ENCODE data around the gene ZNF407.

ZNF407 gene

GRCh38 chr18:74626049-74626874 lies 28.6 kb downstream of the ZNF407 start:
- no peak overlapping the region for H2AFZ ChIP-seq (ENCODE audit: low read depth, low read length, severe bottlenecking)
- peaks cover 6% of the 10 kb centered on the region for H4K20me1 ChIP-seq (ENCODE audit: low read depth, low read length)
- no peaks in the 10 kb centered on the region for H3F3A ChIP-seq (ENCODE audit: insufficient read depth)
- H3K9me2 ChIP-seq (replicated peaks; ENCODE audit: insufficient read depth, low read length) = no peaks in the 10 kb centered on the region
- H3K4me3 ChIP-seq (ENCODE audit: insufficient read depth, low read length, poor library complexity, severe bottlenecking) = no peak overlapping the region
- no peaks in the 10 kb centered on the region for H3K9me3 ChIP-seq (ENCODE audit: insufficient read depth, low read length)
- no peak for TF ChIP-seq CTCF (IDR thresholded peaks at IDR 0.05; ENCODE audit: insufficient read depth, low read length, poor library complexity, severe bottlenecking)
- TF ChIP-seq EZH2phosphoT487 (conservative IDR thresholded peaks at IDR 0.05; ENCODE audit: low read length) = no peak
- no peaks in the 10 kb centered on the region for H3K27me3 ChIP-seq (ENCODE audit: low read length)
- peaks cover 46% of the 10 kb centered on the region for H3K79me2 ChIP-seq (ENCODE audit: insufficient read depth, low read length)
- no peak overlapping the region for H3K9ac ChIP-seq (ENCODE audit: low read length)
- no peak overlapping the region for H3K4me2 ChIP-seq (ENCODE audit: low read depth, low read length, poor library complexity, severe bottlenecking)
- no peaks in the 10 kb centered on the region for H3K36me3 ChIP-seq (ENCODE audit: low read length)
- H3K27ac ChIP-seq (ENCODE audit: low read depth, low read length) = no peak overlapping the region

DNA sequence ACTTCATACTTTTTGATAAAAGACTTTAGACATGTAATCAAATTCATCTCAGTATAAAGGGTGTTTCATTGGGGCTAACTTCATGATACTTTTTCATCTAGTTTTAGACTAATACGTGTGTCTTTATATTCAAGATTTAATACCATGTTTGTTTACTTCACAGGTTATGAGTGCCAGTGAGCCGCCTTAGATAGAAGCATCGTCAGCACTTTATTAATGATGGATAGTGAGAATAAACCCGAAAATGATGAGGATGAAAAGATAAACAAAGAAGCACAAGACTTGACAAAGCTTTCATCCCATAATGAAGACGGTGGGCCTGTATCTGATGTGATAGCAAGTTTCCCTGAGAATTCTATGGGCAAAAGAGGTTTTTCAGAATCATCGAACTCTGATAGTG lies 33.1 kb downstream of the ZNF407 start:
- H3F3A ChIP-seq (ENCODE audit: insufficient read depth) = no peaks in the 10 kb centered on the region
- no peaks in the 10 kb centered on the region for H3K9me2 ChIP-seq (replicated peaks; ENCODE audit: insufficient read depth, low read length)
- no peak overlapping the region for H3K9ac ChIP-seq (ENCODE audit: low read length)
- no peaks in the 10 kb centered on the region for H3K27me3 ChIP-seq (ENCODE audit: low read length)
- H3K79me2 ChIP-seq (ENCODE audit: insufficient read depth, low read length) = peaks cover 18% of the 10 kb centered on the region; the same call in 1 of the 2 replicates
- no peak overlapping the region for H2AFZ ChIP-seq (ENCODE audit: low read depth, low read length, severe bottlenecking)
- no peak overlapping the region for H3K4me3 ChIP-seq (ENCODE audit: insufficient read depth, low read length, poor library complexity, severe bottlenecking)
- TF ChIP-seq CTCF (IDR thresholded peaks at IDR 0.05; ENCODE audit: insufficient read depth, low read length, poor library complexity, severe bottlenecking) (no peak), EZH2phosphoT487 (conservative IDR thresholded peaks at IDR 0.05; ENCODE audit: low read length) (no peak)
- no peak overlapping the region for H3K4me2 ChIP-seq (ENCODE audit: low read depth, low read length, poor library complexity, severe bottlenecking)
- H3K27ac ChIP-seq (ENCODE audit: low read depth, low read length) = no peak overlapping the region
- no peaks in the 10 kb centered on the region for H3K9me3 ChIP-seq (ENCODE audit: insufficient read depth, low read length)
- H3K36me3 ChIP-seq (ENCODE audit: low read length) = 0 out of 2 replicates have a peak, but pooled peaks cover 5% of the 10 kb centered on the region
- H4K20me1 ChIP-seq (ENCODE audit: low read depth, low read length) = no peaks in the 10 kb centered on the region

DNA sequence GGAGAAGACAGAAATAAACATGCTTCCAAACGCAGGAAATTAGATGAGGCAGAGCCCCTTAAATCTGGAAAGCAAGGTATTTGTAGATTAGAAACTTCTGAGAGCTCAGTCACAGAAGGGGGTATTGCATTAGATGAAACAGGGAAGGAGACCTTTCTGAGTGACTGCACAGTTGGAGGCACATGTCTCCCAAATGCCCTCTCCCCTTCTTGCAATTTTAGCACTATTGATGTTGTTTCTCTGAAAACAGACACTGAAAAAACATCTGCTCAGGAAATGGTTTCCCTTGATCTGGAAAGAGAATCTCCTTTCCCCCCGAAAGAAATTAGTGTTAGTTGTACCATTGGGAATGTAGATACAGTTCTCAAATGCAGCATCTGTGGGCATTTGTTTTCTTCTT lies 33.5 kb downstream of the ZNF407 start:
- H3K4me2 ChIP-seq (ENCODE audit: low read depth, low read length, poor library complexity, severe bottlenecking) = no peak overlapping the region
- no peaks in the 10 kb centered on the region for H3K9me3 ChIP-seq (ENCODE audit: insufficient read depth, low read length)
- H3K4me3 ChIP-seq (ENCODE audit: insufficient read depth, low read length, poor library complexity, severe bottlenecking) = no peak overlapping the region
- H3K27ac ChIP-seq (ENCODE audit: low read depth, low read length) = no peak overlapping the region
- H4K20me1 ChIP-seq (ENCODE audit: low read depth, low read length) = no peaks in the 10 kb centered on the region
- 0 out of 2 replicates have a peak, but pooled peaks cover 5% of the 10 kb centered on the region for H3K36me3 ChIP-seq (ENCODE audit: low read length)
- peaks cover 18% of the 10 kb centered on the region; the same call in 1 of the 2 replicates for H3K79me2 ChIP-seq (ENCODE audit: insufficient read depth, low read length)
- H3K9ac ChIP-seq (ENCODE audit: low read length) = no peak overlapping the region
- no peaks in the 10 kb centered on the region for H3K27me3 ChIP-seq (ENCODE audit: low read length)
- H2AFZ ChIP-seq (ENCODE audit: low read depth, low read length, severe bottlenecking) = no peak overlapping the region
- TF ChIP-seq CTCF (IDR thresholded peaks at IDR 0.05; ENCODE audit: insufficient read depth, low read length, poor library complexity, severe bottlenecking) (no peak), EZH2phosphoT487 (conservative IDR thresholded peaks at IDR 0.05; ENCODE audit: low read length) (no peak)
- no peaks in the 10 kb centered on the region for H3F3A ChIP-seq (ENCODE audit: insufficient read depth)
- H3K9me2 ChIP-seq (replicated peaks; ENCODE audit: insufficient read depth, low read length) = no peaks in the 10 kb centered on the region
